HepG2 (cell line): ENCODE data around the gene BPIFA1. TPM values are rescaled to one million over a fixed set of nuclear protein-coding genes. Genes with fewer than 3 reads are reported as not detected.

Experiments
- CHD2 ChIP-seq: IDR thresholded peaks from 2 replicates; pipeline ENCODE4 v1.6.1; 2011; ENCODE audit warnings: low read depth, low read length, improper control_type of control experiment
- HIC2 ChIP-seq: sonication (generic); formaldehyde crosslinking; IDR thresholded peaks from 2 replicates; pipeline ENCODE4 v1.9.0; 2022; ENCODE audit warnings: low read depth, missing genetic modification reagents
- HIVEP1 ChIP-seq: sonication (generic); formaldehyde crosslinking; IDR thresholded peaks from 2 replicates; pipeline ENCODE4 v1.4.0; 2020; ENCODE audit warnings: mild to moderate bottlenecking, missing genetic modification reagents
- NFAT5 ChIP-seq: sonication (generic); formaldehyde crosslinking; IDR thresholded peaks from 2 replicates; pipeline ENCODE4 v1.4.0; 2020; ENCODE audit warnings: missing genetic modification reagents
- PHF8 ChIP-seq: sonication (generic); formaldehyde crosslinking; IDR thresholded peaks from 2 replicates; pipeline ENCODE4 v1.5.0; 2020; ENCODE audit warnings: missing genetic modification reagents
- SIN3B ChIP-seq: fragments of 150-350 bp; IDR thresholded peaks from 2 replicates; pipeline ENCODE4 v1.6.1; 2014; ENCODE audit warnings: low read length
- STAG1 ChIP-seq: sonication (generic); formaldehyde crosslinking; IDR thresholded peaks from 2 replicates; pipeline ENCODE4 v1.4.0; 2020; ENCODE audit warnings: missing genetic modification reagents
- TAF15 ChIP-seq: fragments of 200-400 bp; formaldehyde crosslinking; IDR thresholded peaks from one replicate; pipeline ENCODE4 v1.6.1; 2018; ENCODE audit warnings: mild to moderate bottlenecking, low read depth, low read length; ENCODE audit not compliant: poor library complexity, severe bottlenecking
- TBX3 ChIP-seq: fragments of 450-650 bp; IDR thresholded peaks from 2 replicates; pipeline ENCODE4 v1.6.1; 2017; ENCODE audit warnings: antibody characterized with exemption, mild to moderate bottlenecking, inconsistent platforms, borderline replicate concordance
- TCF12 ChIP-seq, 2 experiments: fragments of 450-650 bp in 1 of 2; sonication (generic) in 1 of 2; formaldehyde crosslinking in 1 of 2; IDR thresholded peaks; 2 replicates each; pipeline versions ENCODE4 v1.6.1 to v1.8.0; 2017 to 2022; ENCODE audit warnings: antibody characterized with exemption in 1 of 2, mild to moderate bottlenecking in 1 of 2, missing genetic modification reagents in 1 of 2, moderate library complexity in 1 of 2
- UBTF ChIP-seq: sonication (generic); formaldehyde crosslinking; IDR thresholded peaks from 2 replicates; pipeline ENCODE4 v1.4.0; 2020; ENCODE audit warnings: mild to moderate bottlenecking, missing genetic modification reagents
- ZFP36 ChIP-seq: fragments of 150-350 bp; IDR thresholded peaks from 2 replicates; pipeline ENCODE4 v1.6.1; 2018; ENCODE audit warnings: borderline replicate concordance, low read length, low read depth; ENCODE audit not compliant: partially characterized antibody
- ZIK1 ChIP-seq: sonication (generic); formaldehyde crosslinking; IDR thresholded peaks from 2 replicates; pipeline ENCODE4 v1.5.0; 2020; ENCODE audit warnings: mild to moderate bottlenecking, low read depth, missing genetic modification reagents, borderline replicate concordance
- ZNF282 ChIP-seq: fragments of 450-650 bp; IDR thresholded peaks from 2 replicates; pipeline ENCODE4 v1.6.1; 2018; ENCODE audit not compliant: partially characterized antibody
- ZNF616 ChIP-seq: sonication (generic); formaldehyde crosslinking; IDR thresholded peaks from 2 replicates; pipeline ENCODE4 v1.5.0; 2020; ENCODE audit warnings: low read depth, mild to moderate bottlenecking, missing genetic modification reagents
- polyA plus RNA-seq, 8 experiments: library from polyadenylated mRNA; depleted of rRNA in 3 of 8; stranded (reverse) in 7 of 8; unstranded in 1 of 8; fragments of >200 nt; fragmentation: Illumina TruSeq in 4 of 8; extraction: Trizol in 4 of 8; gene quantifications; 2 replicates each; pipeline versions ENCODE4 v1.2.1 to v1.2.3, GENCODE V29; 2011 to 2016; ENCODE audit warnings: low read depth in 4 of 8, missing spikeins in 1 of 8, mixed read lengths in 1 of 8; ENCODE audit not compliant: insufficient read depth in 1 of 8
- total RNA-seq, 5 experiments: library from RNA; depleted of rRNA; stranded (reverse); fragments of >200 nt; fragmentation: Illumina TruSeq; extraction: Trizol; gene quantifications; 2 replicates each; pipeline ENCODE4 v1.2.3, GENCODE V29; 2016; ENCODE audit warnings: low read depth in 1 of 5
- TF ChIP-seq, protein P1 (sequence below): sonication (generic); formaldehyde crosslinking; IDR thresholded peaks from 2 replicates; pipeline ENCODE4 v1.5.0; 2020; ENCODE audit warnings: mild to moderate bottlenecking, missing genetic modification reagents, borderline replicate concordance
- TF ChIP-seq, protein P2 (sequence below): sonication (generic); formaldehyde crosslinking; IDR thresholded peaks from 2 replicates; pipeline ENCODE4 v1.4.0; 2020; ENCODE audit warnings: mild to moderate bottlenecking, missing genetic modification reagents

BPIFA1 gene
- total and polyA plus RNA-seq, 2 of the 13 experiments (the other 11 are each of a cell fraction or from before 2014, with no cell fraction given): not detected

DNA sequence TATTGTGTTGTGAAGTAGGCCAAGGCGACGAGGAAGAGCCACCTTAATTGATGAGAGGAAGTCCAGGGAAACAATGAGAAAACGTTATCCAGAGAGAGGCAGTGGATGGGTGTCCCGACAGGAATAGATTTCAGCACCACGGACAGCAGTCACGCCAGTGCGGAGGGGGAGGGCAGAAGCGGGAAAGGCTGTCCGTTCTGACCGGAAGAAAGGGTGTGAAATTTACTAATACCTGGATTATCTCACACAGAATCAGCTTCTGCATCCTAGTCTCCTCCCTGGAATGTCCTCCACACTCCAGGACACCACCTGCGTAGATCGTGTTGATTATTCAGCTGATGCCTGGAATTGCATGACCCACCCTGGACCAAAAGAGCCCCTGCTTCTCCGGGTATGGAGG lies 26.0 kb upstream of the BPIFA1 start (continued):
- TF ChIP-seq HIC2 (CRISPR knock-in tag) (no peak; the same call in 1 of the 2 replicates), HIVEP1 (0 out of 2 replicates have a peak, but pooled peaks have one; percentile 38), NFAT5 (CRISPR knock-in tag) (peak; percentile 97), STAG1 (CRISPR knock-in tag) (peak; percentile 23), TCF12 (IDR thresholded peaks at IDR 0.05) (no peak), TCF12 (CRISPR knock-in tag; IDR thresholded peaks at IDR 0.05) (peak; percentile 85), ZFP36 (no peak), TAF15 (no peak), PHF8 (CRISPR knock-in tag) (no peak), ZIK1 (CRISPR knock-in tag) (peak; percentile 97), TBX3 (peak; percentile 73), ZNF282 (no peak), UBTF (no peak; the same call in 1 of the 2 replicates), CHD2 (no peak), ZNF616 (CRISPR knock-in tag) (peak; percentile 90; the same call in 1 of the 2 replicates), SIN3B (no peak)
- TF ChIP-seq, protein P1, sequence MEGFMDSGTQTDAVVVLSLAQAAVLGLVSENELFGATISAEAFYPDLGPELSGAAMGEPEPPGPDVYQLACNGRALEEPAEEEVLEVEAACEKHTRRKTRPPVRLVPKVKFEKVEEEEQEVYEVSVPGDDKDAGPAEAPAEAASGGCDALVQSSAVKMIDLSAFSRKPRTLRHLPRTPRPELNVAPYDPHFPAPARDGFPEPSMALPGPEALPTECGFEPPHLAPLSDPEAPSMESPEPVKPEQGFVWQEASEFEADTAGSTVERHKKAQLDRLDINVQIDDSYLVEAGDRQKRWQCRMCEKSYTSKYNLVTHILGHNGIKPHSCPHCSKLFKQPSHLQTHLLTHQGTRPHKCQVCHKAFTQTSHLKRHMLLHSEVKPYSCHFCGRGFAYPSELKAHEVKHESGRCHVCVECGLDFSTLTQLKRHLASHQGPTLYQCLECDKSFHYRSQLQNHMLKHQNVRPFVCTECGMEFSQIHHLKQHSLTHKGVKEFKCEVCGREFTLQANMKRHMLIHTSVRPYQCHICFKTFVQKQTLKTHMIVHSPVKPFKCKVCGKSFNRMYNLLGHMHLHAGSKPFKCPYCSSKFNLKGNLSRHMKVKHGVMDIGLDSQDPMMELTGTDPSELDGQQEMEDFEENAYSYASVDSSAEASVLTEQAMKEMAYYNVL (CRISPR knock-in tag): 0 out of 2 replicates have a peak, but pooled peaks have one; percentile 68
- TF ChIP-seq, protein P2, sequence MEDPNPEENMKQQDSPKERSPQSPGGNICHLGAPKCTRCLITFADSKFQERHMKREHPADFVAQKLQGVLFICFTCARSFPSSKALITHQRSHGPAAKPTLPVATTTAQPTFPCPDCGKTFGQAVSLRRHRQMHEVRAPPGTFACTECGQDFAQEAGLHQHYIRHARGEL: no peak
